B cell (primary cell): ENCODE data around the gene EDC4. TPM values are rescaled to one million over a fixed set of nuclear protein-coding genes. Genes with fewer than 3 reads are reported as not detected.

Source experiments
- ATAC-seq: fragments of 200-7000 bp; cut with Tn5 transposase; one replicate; pipeline ENCODE4 v1.10.0; 2021; ENCODE audit warnings: low read depth, mild to moderate bottlenecking, moderate number of reproducible peaks, moderate library complexity
- CTCF ChIA-PET: fragments of 350-600 bp; sonication (Branson Sonifier 250); formaldehyde crosslinking; loops from one replicate; lab custom pipeline; 2021; ENCODE audit warnings: antibody characterized with exemption, inconsistent platforms; lab: Charles Lee
- POLR2A ChIA-PET: fragments of 350-600 bp; sonication (Branson Sonifier 250); formaldehyde crosslinking; loops from one replicate; lab custom pipeline; 2021; ENCODE audit warnings: antibody characterized with exemption; lab: Charles Lee
- DNase-seq: peaks from one replicate; pipeline ENCODE4 v3.0.0; 2013
- H2AFZ ChIP-seq: 2 replicates; pipeline ENCODE4 v1.6.1; 2012; ENCODE audit warnings: mild to moderate bottlenecking, low read depth, low read length; ENCODE audit not compliant: insufficient read depth, poor library complexity, severe bottlenecking
- H3K27ac ChIP-seq, 2 donors: 1 replicate in 1 of 2; 2 replicates in 1 of 2; pipeline ENCODE4 v1.5.1; 2012 to 2013; ENCODE audit warnings: low read length in 2 of 2, mild to moderate bottlenecking in 2 of 2, moderate library complexity in 1 of 2
- H3K27me3 ChIP-seq, 4 experiments: fragments of 200-600 bp in 1 of 4; sonication (generic) in 1 of 4; replicated peaks in 1 of 4; 1 replicate in 2 of 4; 2 replicates in 2 of 4; pipeline versions ENCODE4 v1.6.1 to v1.7.0; 2013 to 2016; ENCODE audit warnings: low read length in 3 of 4, mild to moderate bottlenecking in 2 of 4, mixed read lengths in 1 of 4, moderate library complexity in 1 of 4; ENCODE audit not compliant: insufficient read depth in 4 of 4, control insufficient read depth in 3 of 4; ENCODE audit errors: control extremely low read depth in 1 of 4
- H3K36me3 ChIP-seq, 2 experiments: replicated peaks in 1 of 2; 1 replicate in 1 of 2; 2 replicates in 1 of 2; pipeline versions ENCODE4 v1.6.1 to v1.7.1; 2013; ENCODE audit warnings: low read length in 1 of 2; ENCODE audit not compliant: insufficient read depth in 2 of 2, control insufficient read depth in 1 of 2; ENCODE audit errors: control extremely low read depth in 1 of 2, extremely low read depth in 1 of 2
- H3K4me1 ChIP-seq, 2 donors: fragments of 200-600 bp in 1 of 2; sonication (generic) in 1 of 2; 1 replicate in 1 of 2; 2 replicates in 1 of 2; pipeline versions ENCODE4 v1.5.1 to v1.6.1; 2013 to 2017; ENCODE audit warnings: low read length in 2 of 2; ENCODE audit not compliant: control insufficient read depth in 2 of 2, insufficient read depth in 2 of 2
- H3K4me2 ChIP-seq: replicated peaks from 2 replicates; pipeline ENCODE3; 2012; ENCODE audit warnings: mild to moderate bottlenecking, low read depth, low read length; ENCODE audit not compliant: poor library complexity, severe bottlenecking
- H3K4me3 ChIP-seq, 5 experiments: fragments of 200-600 bp in 1 of 5; sonication (generic) in 1 of 5; 1 replicate in 3 of 5; 2 replicates in 2 of 5; pipeline versions ENCODE4 v1.5.1 to v1.7.0; 2011 to 2016; ENCODE audit warnings: low read length in 4 of 5, mild to moderate bottlenecking in 4 of 5, low read depth in 2 of 5, control low read depth in 1 of 5, moderate library complexity in 1 of 5; ENCODE audit not compliant: insufficient read depth in 1 of 5; ENCODE audit errors: control extremely low read depth in 1 of 5, extremely low read depth in 1 of 5
- H3K79me2 ChIP-seq: fragments of 200-600 bp; sonication (generic); one replicate; pipeline ENCODE4 v1.6.0; 2016; ENCODE audit warnings: low read length; ENCODE audit not compliant: control insufficient read depth, insufficient read depth
- H3K9ac ChIP-seq: fragments of 200-600 bp; sonication (generic); 2 replicates; pipeline ENCODE4 v1.6.1; 2017; ENCODE audit warnings: mild to moderate bottlenecking, low read length, moderate library complexity
- H3K9me3 ChIP-seq, 3 donors: one replicate each; pipeline versions ENCODE4 v1.6.1 to v1.7.1; 2013; ENCODE audit warnings: low read length in 2 of 3; ENCODE audit not compliant: control insufficient read depth in 2 of 3, insufficient read depth in 1 of 3; ENCODE audit errors: control extremely low read depth in 1 of 3
- H4K20me1 ChIP-seq: 2 replicates; pipeline ENCODE4 v1.6.0; 2012; ENCODE audit warnings: mild to moderate bottlenecking, low read length; ENCODE audit not compliant: insufficient read depth, control insufficient read depth, poor library complexity, severe bottlenecking
- H3K27ac Mint-ChIP-seq: one replicate; pipeline ENCODE4 v1.8.0; 2021; ENCODE audit warnings: mixed read lengths
- H3K27me3 Mint-ChIP-seq: one replicate; pipeline ENCODE4 v1.8.0; 2021; ENCODE audit warnings: mixed read lengths
- H3K4me1 Mint-ChIP-seq: one replicate; pipeline ENCODE4 v1.8.0; 2021; ENCODE audit warnings: mixed read lengths
- H3K4me3 Mint-ChIP-seq: one replicate; pipeline ENCODE4 v1.8.0; 2021; ENCODE audit warnings: mixed read lengths
- H3K9me3 Mint-ChIP-seq: one replicate; pipeline ENCODE4 v1.8.0; 2022; ENCODE audit warnings: mixed read lengths; ENCODE audit not compliant: insufficient read depth
- EZH2 ChIP-seq: IDR thresholded peaks from 2 replicates; pipeline ENCODE4 v1.6.1; 2012; ENCODE audit warnings: borderline replicate concordance, low read depth, mild to moderate bottlenecking, moderate library complexity, low read length; ENCODE audit not compliant: insufficient read depth, poor library complexity, severe bottlenecking
- WGBS: methylation state at CpG from one replicate; pipeline ENCODE4 v1.1.5; 2013; ENCODE audit warnings: missing lambda C conversion rate; ENCODE audit not compliant: insufficient coverage; 5-methylcytosine and 5-hydroxymethylcytosine counted together
- intact Hi-C: fragments of 100-400 bp; cut with micrococcal nuclease; formaldehyde crosslinking; loops from one replicate; pipeline ENCODE4 v1.10.0; 2022
- polyA plus RNA-seq: library from polyadenylated mRNA; depleted of rRNA; stranded (reverse); fragments of >200 nt; gene quantifications from 2 replicates; pipeline ENCODE4 v1.2.3, GENCODE V29; 2012
- total RNA-seq, 2 donors: library from RNA; stranded (reverse); fragments of 120-200 nt in 1 of 2; gene quantifications; 1 replicate in 1 of 2; 2 replicates in 1 of 2; pipeline versions ENCODE4 v1.2.3 to v1.2.4, GENCODE V29; 2013 to 2022
- TF ChIP-seq, protein P1 (sequence below): fragments of 200-600 bp; IDR thresholded peaks from one replicate; pipeline ENCODE4 v1.8.0; 2022; ENCODE audit warnings: antibody characterized with exemption, mild to moderate bottlenecking

EDC4 gene
- total and polyA plus RNA-seq, 2 donors (not counting 1 experiment from before 2014, with no cell fraction given) = 84.5 to 95.1 TPM

DNA sequence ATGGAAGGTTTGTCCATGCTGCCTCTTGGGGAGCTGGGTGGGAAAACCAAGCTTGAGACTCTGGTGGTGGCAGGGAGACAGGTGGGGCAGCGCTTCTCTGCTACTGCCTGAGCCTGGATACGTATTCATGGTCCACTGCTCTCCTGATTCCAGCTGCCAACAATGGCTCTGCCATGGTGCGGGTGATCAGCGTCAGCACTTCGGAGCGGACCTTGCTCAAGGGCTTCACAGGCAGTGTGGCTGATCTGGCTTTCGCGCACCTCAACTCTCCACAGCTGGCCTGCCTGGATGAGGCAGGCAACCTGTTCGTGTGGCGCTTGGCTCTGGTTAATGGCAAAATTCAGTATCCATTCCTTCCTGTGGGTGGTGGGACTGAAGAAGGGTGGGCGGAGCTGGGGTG is 4.2 kb downstream of the EDC4 start:
- Histone ChIP-seq H3K27ac (no peak overlapping the region), H3K9me3 (no peaks in the 10 kb centered on the region), H3K9ac (no peak overlapping the region), H3K4me2 (no peak overlapping the region), H3K4me3 (no peak overlapping the region), H2AFZ (no peak overlapping the region), H4K20me1 (peaks cover 33% of the 10 kb centered on the region), H3K79me2 (peaks cover 37% of the 10 kb centered on the region), H3K4me1 (peaks cover 22 to 24% of the 10 kb centered on the region in 2 donors), H3K27me3 (no peaks in the 10 kb centered on the region), H3K36me3 (peaks cover 0 to 57% of the 10 kb centered on the region in 2 experiments)
- no peaks in the 10 kb centered on the region for H3K27me3 Mint-ChIP-seq
- no peak overlapping the region for H3K27ac Mint-ChIP-seq
- intact Hi-C loops = no loop called here
- no peaks in the 10 kb centered on the region for H3K9me3 Mint-ChIP-seq
- no peak for ATAC-seq
- peaks cover 33% of the 10 kb centered on the region for H3K4me1 Mint-ChIP-seq
- no peak for DNase-seq
- TF ChIP-seq, protein P1, sequence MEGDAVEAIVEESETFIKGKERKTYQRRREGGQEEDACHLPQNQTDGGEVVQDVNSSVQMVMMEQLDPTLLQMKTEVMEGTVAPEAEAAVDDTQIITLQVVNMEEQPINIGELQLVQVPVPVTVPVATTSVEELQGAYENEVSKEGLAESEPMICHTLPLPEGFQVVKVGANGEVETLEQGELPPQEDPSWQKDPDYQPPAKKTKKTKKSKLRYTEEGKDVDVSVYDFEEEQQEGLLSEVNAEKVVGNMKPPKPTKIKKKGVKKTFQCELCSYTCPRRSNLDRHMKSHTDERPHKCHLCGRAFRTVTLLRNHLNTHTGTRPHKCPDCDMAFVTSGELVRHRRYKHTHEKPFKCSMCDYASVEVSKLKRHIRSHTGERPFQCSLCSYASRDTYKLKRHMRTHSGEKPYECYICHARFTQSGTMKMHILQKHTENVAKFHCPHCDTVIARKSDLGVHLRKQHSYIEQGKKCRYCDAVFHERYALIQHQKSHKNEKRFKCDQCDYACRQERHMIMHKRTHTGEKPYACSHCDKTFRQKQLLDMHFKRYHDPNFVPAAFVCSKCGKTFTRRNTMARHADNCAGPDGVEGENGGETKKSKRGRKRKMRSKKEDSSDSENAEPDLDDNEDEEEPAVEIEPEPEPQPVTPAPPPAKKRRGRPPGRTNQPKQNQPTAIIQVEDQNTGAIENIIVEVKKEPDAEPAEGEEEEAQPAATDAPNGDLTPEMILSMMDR = no peak
- TF ChIP-seq EZH2 = no peak
- POLR2A ChIA-PET = no interaction called here
- WGBS = 98% methylated on average over 9 of the region's 11 CpGs
- no peak overlapping the region for H3K4me3 Mint-ChIP-seq
- CTCF ChIA-PET = interaction anchor here (1.5 kb wide), 1 partner anchor 58 kb away, joined by 3 read pairs; no protein-coding TSS in a partner anchor

DNA sequence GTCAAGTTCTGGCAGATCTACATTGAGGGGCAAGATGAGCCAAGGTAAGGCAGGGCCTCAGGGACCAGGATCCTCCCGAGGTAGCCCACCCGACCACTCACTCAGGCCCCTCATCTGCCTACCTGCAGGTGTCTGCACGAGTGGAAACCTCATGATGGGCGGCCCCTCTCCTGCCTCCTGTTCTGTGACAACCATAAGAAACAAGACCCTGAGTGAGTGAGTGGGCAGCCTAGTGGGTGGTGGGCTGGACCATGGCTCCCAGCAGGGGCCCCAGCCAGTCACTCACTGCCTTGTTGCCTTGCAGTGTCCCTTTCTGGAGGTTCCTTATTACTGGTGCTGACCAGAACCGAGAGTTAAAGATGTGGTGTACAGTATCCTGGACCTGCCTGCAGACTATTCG is 5.4 kb downstream of the EDC4 start:
- TF ChIP-seq, protein P1 = no peak
- no peak for TF ChIP-seq EZH2
- H3K27ac Mint-ChIP-seq = no peak overlapping the region
- CTCF ChIA-PET = interaction anchor here (0.9 to 1.1 kb wide), 2 partner anchors 62 to 162 kb away, joined by 4 read pairs; no protein-coding TSS in a partner anchor

More for the DNA sequence above, 5.4 kb downstream of the EDC4 start:
- no peak overlapping the region for H3K4me3 ChIP-seq
- no peak for DNase-seq
- H3K4me1 Mint-ChIP-seq = peaks cover 24% of the 10 kb centered on the region
- 90% methylated on average over 4 of the region's 6 CpGs for WGBS
- H3K4me1 ChIP-seq = peaks cover 16% of the 10 kb centered on the region in 2 donors
- ATAC-seq = no peak
- POLR2A ChIA-PET = no interaction called here
- peaks cover 33% of the 10 kb centered on the region for H4K20me1 ChIP-seq
- H3K9me3 ChIP-seq = no peaks in the 10 kb centered on the region
- no peak overlapping the region for H3K4me2 ChIP-seq
- peaks cover 0 to 68% of the 10 kb centered on the region in 2 experiments for H3K36me3 ChIP-seq
- peaks cover 34% of the 10 kb centered on the region for H3K79me2 ChIP-seq
- H2AFZ ChIP-seq = no peak overlapping the region
- no peaks in the 10 kb centered on the region for H3K27me3 ChIP-seq
- no peak overlapping the region for H3K27ac ChIP-seq
- no peaks in the 10 kb centered on the region for H3K9me3 Mint-ChIP-seq
- no peak overlapping the region for H3K4me3 Mint-ChIP-seq
- H3K27me3 Mint-ChIP-seq = no peaks in the 10 kb centered on the region
- intact Hi-C loops = no loop called here
- no peak overlapping the region for H3K9ac ChIP-seq
